GM12875 (cell line): ENCODE measurements around the gene HLA-A.

ENCODE experiments used
- H3K4me3 ChIP-seq: one replicate; pipeline ENCODE4 v1.5.1; 2011; ENCODE audit warnings: low read depth, low read length, control low read depth
- CTCF ChIP-seq: IDR thresholded peaks from 2 replicates; pipeline ENCODE4 v1.5.1; 2011; ENCODE audit warnings: low read depth, mild to moderate bottlenecking, control low read depth, inconsistent platforms, low read length, moderate library complexity, borderline replicate concordance; ENCODE audit not compliant: insufficient read depth

Gene HLA-A

GRCh38 chr6:29989211-29989610 is 46.9 kb downstream of the HLA-A start:
- H3K4me3 ChIP-seq: no peak overlapping the region
- TF ChIP-seq CTCF: no peak

GRCh38 chr6:29990931-29991330 is 48.6 kb downstream of the HLA-A start:
- H3K4me3 ChIP-seq: no peak overlapping the region
- TF ChIP-seq CTCF: no peak

- TF ChIP-seq CTCF: no peak
- H3K4me3 ChIP-seq: no peak overlapping the region
Observed at GRCh38 chr6:29992807-29993206, 50.5 kb downstream of the HLA-A start.

DNA sequence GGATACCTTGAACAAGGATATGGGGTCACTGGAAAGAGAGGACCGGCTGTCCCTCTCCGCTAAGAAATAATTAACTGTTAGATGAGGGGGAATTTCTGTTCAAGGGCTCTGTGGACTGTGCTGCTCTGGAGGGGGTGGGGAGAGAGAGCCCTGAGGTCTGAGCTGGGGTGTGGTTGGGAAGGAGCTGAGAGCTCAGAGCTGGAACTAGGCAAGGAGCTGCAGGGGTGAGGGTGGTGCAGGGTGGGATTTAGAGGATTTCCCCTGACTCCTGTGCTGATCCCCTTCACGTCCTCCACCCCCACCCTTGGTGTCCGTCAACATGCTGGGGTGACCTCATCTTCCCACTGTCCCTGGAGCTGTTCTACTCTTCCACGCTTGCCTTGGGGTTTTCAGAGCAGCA is 52.5 kb downstream of the HLA-A start:
- H3K4me3 ChIP-seq: no peak overlapping the region
- no peak for TF ChIP-seq CTCF

- H3K4me3 ChIP-seq: no peak overlapping the region
- no peak for TF ChIP-seq CTCF
Observed at GRCh38 chr6:29995340-29995777, 53.0 kb downstream of the HLA-A start.
